ENCODE results near the gene UGGT2. TPM values are rescaled to one million over a fixed set of nuclear protein-coding genes. Genes with fewer than 3 reads are reported as not detected.
A peak's percentile ranks its signal among the peaks of the same experiment; 100 is the strongest.

UGGT2 gene
- total and polyA plus RNA-seq, 9 of the 15 experiments (the other 6 are each of a cell fraction or from before 2014, with no cell fraction given): 3.5 to 24.5 (median 18.3) TPM

- TF ChIP-seq MGA (IDR thresholded peaks at IDR 0.05) (no peak), MBD1 (CRISPR knock-in tag; IDR thresholded peaks at IDR 0.05) (no peak), EP300 (IDR thresholded peaks at IDR 0.05; ENCODE audit: low read length) (peak; percentile 81), HMGN3 (IDR thresholded peaks at IDR 0.05; ENCODE audit: borderline replicate concordance, extremely low read depth, insufficient read length, low read depth, low read length) (no peak), HIVEP1 (CRISPR knock-in tag; IDR thresholded peaks at IDR 0.05) (no peak), KLF10 (CRISPR knock-in tag; IDR thresholded peaks at IDR 0.05) (no peak), RNF2 (IDR thresholded peaks at IDR 0.05) (no peak), MYNN (IDR thresholded peaks at IDR 0.05) (no peak), MYNN (CRISPR knock-in tag; IDR thresholded peaks at IDR 0.05) (no peak), TAL1 (IDR thresholded peaks at IDR 0.05) (no peak), BRF2 (IDR thresholded peaks at IDR 0.05; ENCODE audit: borderline replicate concordance, insufficient read depth, insufficient read length) (no peak), E2F6 (IDR thresholded peaks at IDR 0.05; ENCODE audit: borderline replicate concordance in 1 of 2, extremely low read depth in 1 of 2, insufficient read depth in 1 of 2, insufficient read length in 1 of 2, low read depth in 1 of 2, low read length in 1 of 2, poor library complexity in 1 of 2, severe bottlenecking in 1 of 2) (no peak), MTA2 (IDR thresholded peaks at IDR 0.05; ENCODE audit: low read depth) (no peak)
Measured at GRCh38 chr13:95956589-95957148, 96.5 kb downstream of the UGGT2 start (continued).
